HepG2 (cell line): Measurements from ENCODE around the gene EID3. TPM values are rescaled to one million over a fixed set of nuclear protein-coding genes. Genes with fewer than 3 reads are reported as not detected.

ENCODE experiments used
- KAT8 ChIP-seq: IDR thresholded peaks from 2 replicates; pipeline ENCODE4 v1.6.1; 2016; ENCODE audit warnings: missing genetic modification reagents, missing compliant biosample characterization
- LCORL ChIP-seq, 2 experiments: fragments of 450-650 bp in 1 of 2; sonication (generic) in 1 of 2; formaldehyde crosslinking in 1 of 2; IDR thresholded peaks; 2 replicates each; pipeline versions ENCODE4 v1.5.0 to v1.6.1; 2017 to 2020; ENCODE audit warnings: antibody characterized with exemption in 1 of 2, missing genetic modification reagents in 1 of 2
- SMARCC2 ChIP-seq: fragments of 450-650 bp; IDR thresholded peaks from 2 replicates; pipeline ENCODE4 v1.6.1; 2017; ENCODE audit warnings: antibody characterized with exemption, mild to moderate bottlenecking
- SOX6 ChIP-seq, 2 experiments: fragments of 450-650 bp in 1 of 2; sonication (generic) in 1 of 2; formaldehyde crosslinking in 1 of 2; IDR thresholded peaks; 2 replicates each; pipeline versions ENCODE4 v1.4.0 to v1.6.1; 2017 to 2020; ENCODE audit warnings: antibody characterized with exemption in 1 of 2, mild to moderate bottlenecking in 1 of 2, missing genetic modification reagents in 1 of 2
- SRSF4 ChIP-seq: fragments of 200-400 bp; formaldehyde crosslinking; IDR thresholded peaks from one replicate; pipeline ENCODE4 v1.6.1; 2018; ENCODE audit warnings: mild to moderate bottlenecking, low read depth, low read length, moderate library complexity; ENCODE audit not compliant: poor library complexity, severe bottlenecking
- TCF12 ChIP-seq, 2 experiments: fragments of 450-650 bp in 1 of 2; sonication (generic) in 1 of 2; formaldehyde crosslinking in 1 of 2; IDR thresholded peaks; 2 replicates each; pipeline versions ENCODE4 v1.6.1 to v1.8.0; 2017 to 2022; ENCODE audit warnings: antibody characterized with exemption in 1 of 2, mild to moderate bottlenecking in 1 of 2, missing genetic modification reagents in 1 of 2, moderate library complexity in 1 of 2
- U2AF1 ChIP-seq: fragments of 200-400 bp; formaldehyde crosslinking; optimal IDR thresholded peaks from 2 replicates; pipeline ENCODE3; 2017; ENCODE audit warnings: mild to moderate bottlenecking, low read depth, low read length
- WIZ ChIP-seq: sonication (generic); formaldehyde crosslinking; IDR thresholded peaks from 2 replicates; pipeline ENCODE4 v1.5.1; 2020; ENCODE audit warnings: mild to moderate bottlenecking, missing genetic modification reagents
- polyA plus RNA-seq, 8 experiments: library from polyadenylated mRNA; depleted of rRNA in 3 of 8; stranded (reverse) in 7 of 8; unstranded in 1 of 8; fragments of >200 nt; fragmentation: Illumina TruSeq in 4 of 8; extraction: Trizol in 4 of 8; gene quantifications; 2 replicates each; pipeline versions ENCODE4 v1.2.1 to v1.2.3, GENCODE V29; 2011 to 2016; ENCODE audit warnings: low read depth in 4 of 8, missing spikeins in 1 of 8, mixed read lengths in 1 of 8; ENCODE audit not compliant: insufficient read depth in 1 of 8
- total RNA-seq, 5 experiments: library from RNA; depleted of rRNA; stranded (reverse); fragments of >200 nt; fragmentation: Illumina TruSeq; extraction: Trizol; gene quantifications; 2 replicates each; pipeline ENCODE4 v1.2.3, GENCODE V29; 2016; ENCODE audit warnings: low read depth in 1 of 5
- TF ChIP-seq, protein P1 (sequence below): sonication (generic); formaldehyde crosslinking; IDR thresholded peaks from 2 replicates; pipeline ENCODE4 v1.5.1; 2020; ENCODE audit warnings: missing genetic modification reagents, mild to moderate bottlenecking, borderline replicate concordance
- TF ChIP-seq, protein P2 (sequence below): sonication (generic); formaldehyde crosslinking; IDR thresholded peaks from 2 replicates; pipeline ENCODE4 v1.4.0; 2020; ENCODE audit warnings: missing genetic modification reagents
- TF ChIP-seq, protein P3 (sequence below): sonication (generic); formaldehyde crosslinking; IDR thresholded peaks from 2 replicates; pipeline ENCODE4 v1.8.0; 2022; ENCODE audit warnings: missing genetic modification reagents, low read depth, mild to moderate bottlenecking, borderline replicate concordance
- TF ChIP-seq, protein P4 (sequence below): sonication (generic); formaldehyde crosslinking; IDR thresholded peaks from 2 replicates; pipeline ENCODE4 v1.4.0; 2020; ENCODE audit warnings: mild to moderate bottlenecking, missing genetic modification reagents

The EID3 gene
- total and polyA plus RNA-seq, 2 of the 13 experiments (the other 11 are each of a cell fraction or from before 2014, with no cell fraction given) = 0.38 to 4.5 TPM

DNA sequence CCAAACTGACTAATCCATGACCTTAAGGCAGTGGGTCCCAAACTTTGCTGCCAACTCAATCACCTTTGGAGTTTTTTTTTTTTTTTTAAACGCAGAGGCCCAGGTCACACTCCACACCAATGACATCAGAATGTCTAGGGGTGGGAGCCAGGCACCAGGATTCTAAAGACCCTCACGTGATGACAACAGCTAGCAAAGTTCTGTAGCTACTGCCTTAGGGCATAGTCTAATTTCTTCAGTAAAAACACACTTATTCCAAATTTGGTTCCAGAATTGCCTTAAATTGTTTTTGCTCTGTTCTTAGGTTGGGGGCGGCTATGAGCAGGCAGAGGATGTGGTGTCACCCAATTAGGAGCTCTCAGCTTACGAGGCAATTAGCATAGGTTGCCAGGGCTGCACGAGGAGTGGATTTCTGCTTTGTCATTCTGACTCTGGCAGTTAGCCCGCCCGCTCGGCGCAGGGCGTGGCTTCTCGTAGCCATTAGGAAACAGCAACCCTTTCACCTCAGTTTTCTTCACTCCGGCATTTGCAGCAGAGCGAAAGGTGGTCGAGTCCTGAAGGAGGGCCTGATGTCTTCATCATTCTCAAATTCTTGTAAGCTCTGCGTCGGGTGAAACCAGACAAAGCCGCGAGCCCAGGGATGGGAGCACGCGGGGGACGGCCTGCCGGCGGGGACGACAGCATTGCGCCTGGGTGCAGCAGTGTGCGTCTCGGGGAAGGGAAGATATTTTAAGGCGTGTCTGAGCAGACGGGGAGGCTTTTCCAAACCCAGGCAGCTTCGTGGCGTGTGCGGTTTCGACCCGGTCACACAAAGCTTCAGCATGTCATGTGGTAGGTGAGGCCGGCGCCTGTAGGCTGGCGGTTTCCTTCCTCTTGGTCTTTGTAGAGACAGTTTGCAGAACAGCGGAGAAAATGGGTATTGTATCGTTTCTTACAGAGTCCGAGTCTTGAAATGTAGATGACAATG is 16.7 kb upstream of the EID3 start (continued):
- TF ChIP-seq, protein P1, sequence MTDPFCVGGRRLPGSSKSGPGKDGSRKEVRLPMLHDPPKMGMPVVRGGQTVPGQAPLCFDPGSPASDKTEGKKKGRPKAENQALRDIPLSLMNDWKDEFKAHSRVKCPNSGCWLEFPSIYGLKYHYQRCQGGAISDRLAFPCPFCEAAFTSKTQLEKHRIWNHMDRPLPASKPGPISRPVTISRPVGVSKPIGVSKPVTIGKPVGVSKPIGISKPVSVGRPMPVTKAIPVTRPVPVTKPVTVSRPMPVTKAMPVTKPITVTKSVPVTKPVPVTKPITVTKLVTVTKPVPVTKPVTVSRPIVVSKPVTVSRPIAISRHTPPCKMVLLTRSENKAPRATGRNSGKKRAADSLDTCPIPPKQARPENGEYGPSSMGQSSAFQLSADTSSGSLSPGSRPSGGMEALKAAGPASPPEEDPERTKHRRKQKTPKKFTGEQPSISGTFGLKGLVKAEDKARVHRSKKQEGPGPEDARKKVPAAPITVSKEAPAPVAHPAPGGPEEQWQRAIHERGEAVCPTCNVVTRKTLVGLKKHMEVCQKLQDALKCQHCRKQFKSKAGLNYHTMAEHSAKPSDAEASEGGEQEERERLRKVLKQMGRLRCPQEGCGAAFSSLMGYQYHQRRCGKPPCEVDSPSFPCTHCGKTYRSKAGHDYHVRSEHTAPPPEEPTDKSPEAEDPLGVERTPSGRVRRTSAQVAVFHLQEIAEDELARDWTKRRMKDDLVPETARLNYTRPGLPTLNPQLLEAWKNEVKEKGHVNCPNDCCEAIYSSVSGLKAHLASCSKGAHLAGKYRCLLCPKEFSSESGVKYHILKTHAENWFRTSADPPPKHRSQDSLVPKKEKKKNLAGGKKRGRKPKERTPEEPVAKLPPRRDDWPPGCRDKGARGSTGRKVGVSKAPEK (CRISPR knock-in tag) = no peak
- TF ChIP-seq TCF12 (IDR thresholded peaks at IDR 0.05) (no peak), TCF12 (CRISPR knock-in tag; IDR thresholded peaks at IDR 0.05) (no peak), LCORL (IDR thresholded peaks at IDR 0.05) (no peak), LCORL (CRISPR knock-in tag; IDR thresholded peaks at IDR 0.05) (no peak), SOX6 (IDR thresholded peaks at IDR 0.05) (no peak), SOX6 (CRISPR knock-in tag; IDR thresholded peaks at IDR 0.05) (peak; percentile 69), U2AF1 (no peak), KAT8 (CRISPR knock-in tag) (peak; percentile 72; the same call in 1 of the 2 replicates), WIZ (no peak), SMARCC2 (no peak), SRSF4 (no peak)
- TF ChIP-seq, protein P2, sequence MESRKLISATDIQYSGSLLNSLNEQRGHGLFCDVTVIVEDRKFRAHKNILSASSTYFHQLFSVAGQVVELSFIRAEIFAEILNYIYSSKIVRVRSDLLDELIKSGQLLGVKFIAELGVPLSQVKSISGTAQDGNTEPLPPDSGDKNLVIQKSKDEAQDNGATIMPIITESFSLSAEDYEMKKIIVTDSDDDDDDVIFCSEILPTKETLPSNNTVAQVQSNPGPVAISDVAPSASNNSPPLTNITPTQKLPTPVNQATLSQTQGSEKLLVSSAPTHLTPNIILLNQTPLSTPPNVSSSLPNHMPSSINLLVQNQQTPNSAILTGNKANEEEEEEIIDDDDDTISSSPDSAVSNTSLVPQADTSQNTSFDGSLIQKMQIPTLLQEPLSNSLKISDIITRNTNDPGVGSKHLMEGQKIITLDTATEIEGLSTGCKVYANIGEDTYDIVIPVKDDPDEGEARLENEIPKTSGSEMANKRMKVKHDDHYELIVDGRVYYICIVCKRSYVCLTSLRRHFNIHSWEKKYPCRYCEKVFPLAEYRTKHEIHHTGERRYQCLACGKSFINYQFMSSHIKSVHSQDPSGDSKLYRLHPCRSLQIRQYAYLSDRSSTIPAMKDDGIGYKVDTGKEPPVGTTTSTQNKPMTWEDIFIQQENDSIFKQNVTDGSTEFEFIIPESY (CRISPR knock-in tag) = no peak
- TF ChIP-seq, protein P3, sequence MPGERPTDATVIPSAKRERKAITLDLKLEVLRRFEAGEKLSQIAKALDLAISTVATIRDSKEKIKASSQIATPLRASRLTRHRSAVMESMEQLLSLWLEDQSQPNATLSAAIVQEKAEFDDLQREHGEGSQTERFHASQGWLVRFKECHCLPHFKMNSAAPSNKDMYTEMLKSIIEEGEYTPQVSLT (CRISPR knock-in tag) = no peak
- TF ChIP-seq, protein P4, sequence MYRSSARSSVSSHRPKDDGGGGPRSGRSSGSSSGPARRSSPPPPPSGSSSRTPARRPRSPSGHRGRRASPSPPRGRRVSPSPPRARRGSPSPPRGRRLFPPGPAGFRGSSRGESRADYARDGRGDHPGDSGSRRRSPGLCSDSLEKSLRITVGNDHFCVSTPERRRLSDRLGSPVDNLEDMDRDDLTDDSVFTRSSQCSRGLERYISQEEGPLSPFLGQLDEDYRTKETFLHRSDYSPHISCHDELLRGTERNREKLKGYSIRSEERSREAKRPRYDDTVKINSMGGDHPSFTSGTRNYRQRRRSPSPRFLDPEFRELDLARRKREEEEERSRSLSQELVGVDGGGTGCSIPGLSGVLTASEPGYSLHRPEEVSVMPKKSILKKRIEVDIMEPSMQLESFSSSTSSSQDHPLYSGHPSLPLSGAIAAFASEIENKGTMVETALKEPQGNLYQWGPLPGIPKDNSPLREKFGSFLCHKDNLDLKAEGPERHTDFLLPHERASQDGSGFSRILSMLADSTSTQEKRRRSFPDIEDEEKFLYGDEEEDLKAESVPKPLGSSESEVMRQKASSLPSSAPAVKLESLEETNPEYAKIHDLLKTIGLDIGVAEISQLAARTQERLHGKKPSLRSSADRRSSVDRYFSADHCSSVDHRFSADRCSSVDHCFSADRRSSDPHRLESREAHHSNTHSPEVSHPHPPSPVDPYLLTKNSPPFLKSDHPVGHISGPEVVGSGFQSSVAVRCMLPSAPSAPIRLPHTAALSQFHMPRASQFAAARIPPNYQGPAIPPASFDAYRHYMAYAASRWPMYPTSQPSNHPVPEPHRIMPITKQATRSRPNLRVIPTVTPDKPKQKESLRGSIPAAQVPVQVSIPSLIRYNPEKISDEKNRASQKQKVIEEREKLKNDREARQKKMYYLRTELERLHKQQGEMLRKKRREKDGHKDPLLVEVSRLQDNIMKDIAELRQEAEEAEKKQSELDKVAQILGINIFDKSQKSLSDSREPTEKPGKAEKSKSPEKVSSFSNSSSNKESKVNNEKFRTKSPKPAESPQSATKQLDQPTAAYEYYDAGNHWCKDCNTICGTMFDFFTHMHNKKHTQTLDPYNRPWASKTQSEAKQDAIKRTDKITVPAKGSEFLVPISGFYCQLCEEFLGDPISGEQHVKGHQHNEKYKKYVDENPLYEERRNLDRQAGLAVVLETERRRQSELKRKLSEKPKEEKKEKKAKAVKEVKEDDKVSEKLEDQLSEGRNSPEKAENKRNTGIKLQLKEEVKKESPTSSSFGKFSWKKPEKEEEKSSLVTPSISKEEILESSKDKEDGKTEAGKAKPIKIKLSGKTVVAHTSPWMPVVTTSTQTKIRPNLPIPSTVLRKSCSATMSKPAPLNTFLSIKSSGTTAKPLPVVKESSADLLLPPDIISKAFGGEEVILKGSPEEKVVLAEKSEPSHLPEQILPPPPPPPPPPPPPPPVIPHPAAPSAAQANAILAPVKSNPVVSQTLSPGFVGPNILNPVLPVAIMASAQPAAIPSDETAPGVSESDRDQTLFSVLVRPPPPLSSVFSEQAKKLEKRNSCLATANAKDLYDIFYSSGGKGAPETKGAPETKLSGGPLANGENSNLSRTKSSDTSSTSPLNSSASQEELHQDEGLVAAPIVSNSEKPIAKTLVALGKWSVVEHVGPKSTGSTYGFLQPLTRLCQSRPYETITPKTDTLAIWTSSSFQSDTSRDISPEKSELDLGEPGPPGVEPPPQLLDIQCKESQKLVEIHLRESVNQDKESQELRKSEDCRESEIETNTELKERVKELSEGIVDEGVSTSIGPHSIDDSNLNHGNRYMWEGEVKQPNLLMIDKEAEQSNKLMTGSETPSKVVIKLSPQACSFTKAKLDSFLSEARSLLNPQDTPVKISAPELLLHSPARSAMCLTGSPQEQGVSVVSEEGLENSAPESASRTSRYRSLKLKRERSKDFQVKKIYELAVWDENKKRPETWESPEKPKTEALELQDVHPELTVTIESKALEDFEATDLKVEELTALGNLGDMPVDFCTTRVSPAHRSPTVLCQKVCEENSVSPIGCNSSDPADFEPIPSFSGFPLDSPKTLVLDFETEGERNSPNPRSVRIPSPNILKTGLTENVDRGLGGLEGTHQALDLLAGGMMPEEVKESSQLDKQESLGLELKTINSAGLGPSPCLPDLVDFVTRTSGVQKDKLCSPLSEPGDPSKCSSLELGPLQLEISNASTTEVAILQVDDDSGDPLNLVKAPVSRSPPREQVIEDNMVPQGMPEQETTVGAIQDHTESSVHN (CRISPR knock-in tag) = peak; percentile 33; the same call in 1 of the 2 replicates
